ENCODE data around the gene B9D2.
"Not testable (repeated sequence)": the region's sequence is repeated elsewhere in the genome, so short reads cannot be mapped to it uniquely, and the experiment has no call there.

Gene B9D2

GRCh38 chr19:41354343-41354953, 9.5 kb downstream of the B9D2 start:
- Histone ChIP-seq H3K4me1 (ENCODE audit: control insufficient read depth, insufficient read depth, low read length) (peaks cover 10% of the 10 kb centered on the region), H3K4me3 (ENCODE audit: low read depth, low read length) (peak overlapping the region; percentile 95), H3K9ac (ENCODE audit: low read length) (peak overlapping the region; percentile 64), H3K36me3 (ENCODE audit: control insufficient read depth, insufficient read depth, low read length) (no peaks in the 10 kb centered on the region; the same call in 1 of the 2 replicates), H3K9me3 (ENCODE audit: control insufficient read depth, insufficient read depth, low read depth, low read length) (no peaks in the 10 kb centered on the region), H3K27ac (ENCODE audit: low read depth, low read length) (no peak overlapping the region), H3K27me3 (ENCODE audit: control insufficient read depth, insufficient read depth, low read length) (peaks cover 31% of the 10 kb centered on the region)

GRCh38 chr19:41353466-41354342, 10.2 kb downstream of the B9D2 start, which contains the start of gene TGFB1:
TSS of gene TGFB1 (minus strand) at chr19:41353922. CDS start at chr19:41353044, 878 bp downstream.
- Histone ChIP-seq H3K36me3 (ENCODE audit: control insufficient read depth, insufficient read depth, low read length) (no peaks in the 10 kb centered on the region; the same call in 1 of the 2 replicates), H3K27ac (ENCODE audit: low read depth, low read length) (peak within 1 kb of the TSS; percentile 43; the same call in 1 of the 2 replicates), H3K4me3 (ENCODE audit: low read depth, low read length) (peak within 1 kb of the TSS; percentile 95), H3K9me3 (ENCODE audit: control insufficient read depth, insufficient read depth, low read depth, low read length) (no peaks in the 10 kb centered on the region), H3K4me1 (ENCODE audit: control insufficient read depth, insufficient read depth, low read length) (peaks cover 10% of the 10 kb centered on the region), H3K27me3 (ENCODE audit: control insufficient read depth, insufficient read depth, low read length) (peaks cover 31% of the 10 kb centered on the region), H3K9ac (ENCODE audit: low read length) (peak within 1 kb of the TSS; percentile 84)

GRCh38 chr19:41352609-41353465, 11.1 kb downstream of the B9D2 start:
- Histone ChIP-seq H3K36me3 (ENCODE audit: control insufficient read depth, insufficient read depth, low read length) (peaks cover 5% of the 10 kb centered on the region; the same call in 1 of the 2 replicates), H3K9ac (ENCODE audit: low read length) (peak overlapping the region; percentile 84), H3K27ac (ENCODE audit: low read depth, low read length) (peak overlapping the region; percentile 43; the same call in 1 of the 2 replicates), H3K4me1 (ENCODE audit: control insufficient read depth, insufficient read depth, low read length) (peaks cover 10% of the 10 kb centered on the region), H3K27me3 (ENCODE audit: control insufficient read depth, insufficient read depth, low read length) (peaks cover 31% of the 10 kb centered on the region), H3K9me3 (ENCODE audit: control insufficient read depth, insufficient read depth, low read depth, low read length) (no peaks in the 10 kb centered on the region), H3K4me3 (ENCODE audit: low read depth, low read length) (peak overlapping the region; percentile 95)

- Histone ChIP-seq H3K27me3 (ENCODE audit: control insufficient read depth, insufficient read depth, low read length) (peaks cover 31% of the 10 kb centered on the region), H3K4me3 (ENCODE audit: low read depth, low read length) (peak overlapping the region; percentile 95), H3K9ac (ENCODE audit: low read length) (peak overlapping the region; percentile 84), H3K4me1 (ENCODE audit: control insufficient read depth, insufficient read depth, low read length) (peaks cover 10% of the 10 kb centered on the region), H3K9me3 (ENCODE audit: control insufficient read depth, insufficient read depth, low read depth, low read length) (no peaks in the 10 kb centered on the region), H3K27ac (ENCODE audit: low read depth, low read length) (peak overlapping the region; percentile 43; the same call in 1 of the 2 replicates), H3K36me3 (ENCODE audit: control insufficient read depth, insufficient read depth, low read length) (peaks cover 7% of the 10 kb centered on the region; the same call in 1 of the 2 replicates)
Observed at GRCh38 chr19:41352279-41352608, 11.7 kb downstream of the B9D2 start.

- peaks cover 10% of the 10 kb centered on the region for H3K4me1 ChIP-seq (ENCODE audit: control insufficient read depth, insufficient read depth, low read length)
- peak overlapping the region; percentile 84 for H3K9ac ChIP-seq (ENCODE audit: low read length)
- H3K27ac ChIP-seq (ENCODE audit: low read depth, low read length) = no peak overlapping the region
- H3K4me3 ChIP-seq (ENCODE audit: low read depth, low read length) = peak overlapping the region; percentile 95
- peaks cover 7% of the 10 kb centered on the region; the same call in 1 of the 2 replicates for H3K36me3 ChIP-seq (ENCODE audit: control insufficient read depth, insufficient read depth, low read length)
- H3K9me3 ChIP-seq (ENCODE audit: control insufficient read depth, insufficient read depth, low read depth, low read length) = no peaks in the 10 kb centered on the region
- peaks cover 31% of the 10 kb centered on the region for H3K27me3 ChIP-seq (ENCODE audit: control insufficient read depth, insufficient read depth, low read length)
Observed at GRCh38 chr19:41351339-41352245, 12.4 kb downstream of the B9D2 start.

- peaks cover 31% of the 10 kb centered on the region for H3K27me3 ChIP-seq (ENCODE audit: control insufficient read depth, insufficient read depth, low read length)
- H3K27ac ChIP-seq (ENCODE audit: low read depth, low read length) = no peak overlapping the region
- no peaks in the 10 kb centered on the region for H3K9me3 ChIP-seq (ENCODE audit: control insufficient read depth, insufficient read depth, low read depth, low read length)
- peak overlapping the region; percentile 95 for H3K4me3 ChIP-seq (ENCODE audit: low read depth, low read length)
- peaks cover 7% of the 10 kb centered on the region; the same call in 1 of the 2 replicates for H3K36me3 ChIP-seq (ENCODE audit: control insufficient read depth, insufficient read depth, low read length)
- H3K4me1 ChIP-seq (ENCODE audit: control insufficient read depth, insufficient read depth, low read length) = peaks cover 10% of the 10 kb centered on the region
- H3K9ac ChIP-seq (ENCODE audit: low read length) = peak overlapping the region; percentile 84
Observed at GRCh38 chr19:41350735-41351338, 13.1 kb downstream of the B9D2 start.

- H3K4me1 ChIP-seq (ENCODE audit: control insufficient read depth, insufficient read depth, low read length); H3K4me3 ChIP-seq (ENCODE audit: low read depth, low read length); H3K9me3 ChIP-seq (ENCODE audit: control insufficient read depth, insufficient read depth, low read depth, low read length); H3K27ac ChIP-seq (ENCODE audit: low read depth, low read length); H3K9ac ChIP-seq (ENCODE audit: low read length): not testable (repeated sequence)
- Histone ChIP-seq H3K36me3 (ENCODE audit: control insufficient read depth, insufficient read depth, low read length) (peaks cover 30% of the 10 kb centered on the region), H3K27me3 (ENCODE audit: control insufficient read depth, insufficient read depth, low read length) (peaks cover 16% of the 10 kb centered on the region)
Observed at GRCh38 chr19:41346916-41347315, 17.0 kb downstream of the B9D2 start.

- H3K27me3 ChIP-seq (ENCODE audit: control insufficient read depth, insufficient read depth, low read length) = no peaks in the 10 kb centered on the region
- no peak overlapping the region for H3K27ac ChIP-seq (ENCODE audit: low read depth, low read length)
- no peaks in the 10 kb centered on the region for H3K9me3 ChIP-seq (ENCODE audit: control insufficient read depth, insufficient read depth, low read depth, low read length)
- H3K9ac ChIP-seq (ENCODE audit: low read length) = no peak overlapping the region
- H3K4me1 ChIP-seq (ENCODE audit: control insufficient read depth, insufficient read depth, low read length) = no peaks in the 10 kb centered on the region
- H3K36me3 ChIP-seq (ENCODE audit: control insufficient read depth, insufficient read depth, low read length) = peaks cover 44% of the 10 kb centered on the region
- H3K4me3 ChIP-seq (ENCODE audit: low read depth, low read length) = no peak overlapping the region
Observed at GRCh38 chr19:41344162-41344561, 19.8 kb downstream of the B9D2 start.

- Histone ChIP-seq H3K9me3 (ENCODE audit: control insufficient read depth, insufficient read depth, low read depth, low read length) (no peaks in the 10 kb centered on the region), H3K27me3 (ENCODE audit: control insufficient read depth, insufficient read depth, low read length) (no peaks in the 10 kb centered on the region), H3K4me1 (ENCODE audit: control insufficient read depth, insufficient read depth, low read length) (no peaks in the 10 kb centered on the region), H3K4me3 (ENCODE audit: low read depth, low read length) (no peak overlapping the region), H3K9ac (ENCODE audit: low read length) (no peak overlapping the region), H3K36me3 (ENCODE audit: control insufficient read depth, insufficient read depth, low read length) (peaks cover 46% of the 10 kb centered on the region), H3K27ac (ENCODE audit: low read depth, low read length) (no peak overlapping the region)
Observed at GRCh38 chr19:41341669-41342490, 22.1 kb downstream of the B9D2 start.
